Stromal cell of bone marrow (primary cell): ENCODE results near the gene PKIG.

Source experiments
- DNase-seq: peaks from one replicate; pipeline ENCODE4 v3.0.0-alpha.2; 2012; ENCODE audit warnings: low read depth

The PKIG gene

GRCh38 chr20:44664131-44664530, 81.8 kb downstream of the PKIG start:
- DNase-seq = no peak

DNA sequence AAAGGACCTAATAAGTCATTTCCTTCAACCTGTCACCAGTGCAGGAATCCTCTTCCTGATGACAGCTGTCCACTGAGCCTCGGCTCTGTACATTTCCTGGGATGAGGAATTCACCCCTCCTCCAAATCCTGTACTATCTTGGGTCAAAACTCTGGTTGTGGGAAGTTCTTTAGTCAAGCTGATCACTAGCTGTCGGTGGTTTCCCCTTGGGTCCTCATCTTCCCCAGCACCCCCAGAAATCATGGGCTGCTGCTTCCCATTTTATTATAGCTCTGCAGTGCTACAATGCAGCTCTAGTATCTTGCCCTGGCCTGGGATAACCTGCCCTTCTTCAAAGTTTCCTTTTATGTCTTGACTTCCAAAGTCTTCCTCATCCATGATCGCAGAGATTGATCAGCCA, 83.7 kb downstream of the PKIG start:
- DNase-seq = no peak
